IMR-90 (cell line): ENCODE data around the gene AXIN2. TPM values are rescaled to one million over a fixed set of nuclear protein-coding genes. Genes with fewer than 3 reads are reported as not detected.

Source experiments
- ATAC-seq: fragments of 200-7000 bp; cut with Tn5 transposase; 2 replicates; pipeline ENCODE4 v1.9.1; 2020; ENCODE audit warnings: low read depth, mild to moderate bottlenecking, moderate library complexity
- BruUV-seq: library from RNA; stranded (reverse); fragments of 400-500 nt; replicated peaks from 2 replicates; lab custom pipeline; 2021; lab: Mats Ljungman, UMichigan
- CTCF ChIA-PET: fragments of 300-600 bp; formaldehyde crosslinking; extraction: SDS; loops from one replicate; lab custom pipeline; 2021; ENCODE audit warnings: antibody characterized with exemption; lab: Yijun Ruan, JAX
- POLR2A ChIA-PET: fragments of 300-600 bp; sonication (Branson Sonifier 250); formaldehyde crosslinking; loops from one replicate; lab custom pipeline; 2022; ENCODE audit warnings: antibody characterized with exemption; ENCODE audit not compliant: unreplicated experiment; lab: Charles Lee
- DNase-seq: peaks from one replicate; pipeline ENCODE4 v3.0.0; 2013
- H2AFZ ChIP-seq: replicated peaks from 2 replicates; pipeline ENCODE3; 2013; ENCODE audit warnings: low read length, mild to moderate bottlenecking; ENCODE audit not compliant: poor library complexity
- H2AK5ac ChIP-seq: 2 replicates; pipeline ENCODE4 v1.6.1; 2013; ENCODE audit warnings: low read depth, low read length, inconsistent platforms
- H2AK9ac ChIP-seq: replicated peaks from 2 replicates; pipeline ENCODE3; 2013; ENCODE audit warnings: mild to moderate bottlenecking, low read depth, low read length, moderate library complexity; ENCODE audit not compliant: poor library complexity
- H2BK120ac ChIP-seq: 2 replicates; pipeline ENCODE4 v1.6.1; 2013; ENCODE audit warnings: low read depth, low read length, inconsistent platforms
- H2BK15ac ChIP-seq: 3 replicates; pipeline ENCODE4 v1.6.1; 2013; ENCODE audit warnings: low read depth, low read length, inconsistent platforms
- H2BK20ac ChIP-seq: 2 replicates; pipeline ENCODE4 v1.6.1; 2013; ENCODE audit warnings: low read depth, mild to moderate bottlenecking, inconsistent platforms, low read length, moderate library complexity
- H2BK5ac ChIP-seq: 2 replicates; pipeline ENCODE4 v1.6.1; 2013; ENCODE audit warnings: mild to moderate bottlenecking, low read depth, low read length, inconsistent platforms; ENCODE audit not compliant: poor library complexity, severe bottlenecking
- H3K14ac ChIP-seq: replicated peaks from 2 replicates; pipeline ENCODE4 v1.6.1; 2013; ENCODE audit warnings: low read depth, low read length, inconsistent platforms
- H3K18ac ChIP-seq: 2 replicates; pipeline ENCODE4 v1.6.1; 2013; ENCODE audit warnings: low read depth, low read length, control low read depth
- H3K23ac ChIP-seq: 2 replicates; pipeline ENCODE4 v1.6.1; 2013; ENCODE audit warnings: low read depth, low read length, inconsistent platforms
- H3K27ac ChIP-seq: 2 replicates; pipeline ENCODE4 v1.5.1; 2013; ENCODE audit warnings: mild to moderate bottlenecking, control low read depth, low read length; ENCODE audit not compliant: insufficient read depth
- H3K27me3 ChIP-seq: 2 replicates; pipeline ENCODE4 v1.6.1; 2013; ENCODE audit warnings: low read length; ENCODE audit not compliant: control insufficient read depth, insufficient read depth
- H3K36me3 ChIP-seq: 2 replicates; pipeline ENCODE4 v1.6.1; 2013; ENCODE audit warnings: low read length, mixed read lengths; ENCODE audit not compliant: control insufficient read depth, insufficient read depth
- H3K4ac ChIP-seq: 2 replicates; pipeline ENCODE4 v1.6.1; 2013; ENCODE audit warnings: low read depth, low read length, inconsistent platforms
- H3K4me1 ChIP-seq: 2 replicates; pipeline ENCODE4 v1.6.1; 2013; ENCODE audit warnings: low read length, mixed read lengths; ENCODE audit not compliant: control insufficient read depth, insufficient read depth
- H3K4me2 ChIP-seq: 2 replicates; pipeline ENCODE4 v1.6.1; 2013; ENCODE audit warnings: low read depth, mild to moderate bottlenecking, control low read depth, low read length, moderate library complexity
- H3K4me3 ChIP-seq: 2 replicates; pipeline ENCODE4 v1.5.1; 2013; ENCODE audit warnings: low read depth, mild to moderate bottlenecking, control low read depth, low read length, moderate library complexity; ENCODE audit not compliant: insufficient read depth
- H3K56ac ChIP-seq: 2 replicates; pipeline ENCODE4 v1.6.1; 2013; ENCODE audit warnings: low read length, inconsistent platforms; ENCODE audit not compliant: insufficient read depth; ENCODE audit errors: extremely low read depth
- H3K79me1 ChIP-seq, 2 experiments: 2 replicates each; pipeline ENCODE4 v1.6.1; 2013; ENCODE audit warnings: low read length in 2 of 2, inconsistent platforms in 1 of 2, low read depth in 1 of 2
- H3K9ac ChIP-seq: 2 replicates; pipeline ENCODE4 v1.6.1; 2013; ENCODE audit warnings: low read depth, low read length, control low read depth
- H3K9me1 ChIP-seq: 2 replicates; pipeline ENCODE4 v1.6.1; 2013; ENCODE audit warnings: low read length, inconsistent platforms; ENCODE audit not compliant: insufficient read depth
- H3K9me3 ChIP-seq: 2 replicates; pipeline ENCODE4 v1.6.1; 2013; ENCODE audit warnings: low read length; ENCODE audit not compliant: control insufficient read depth, insufficient read depth
- H4K20me1 ChIP-seq: 2 replicates; pipeline ENCODE4 v1.6.1; 2013; ENCODE audit warnings: low read length, inconsistent platforms; ENCODE audit not compliant: insufficient read depth
- H4K5ac ChIP-seq: 2 replicates; pipeline ENCODE4 v1.6.1; 2013; ENCODE audit warnings: mild to moderate bottlenecking, low read depth, low read length, control low read depth
- H4K8ac ChIP-seq, 2 experiments: 2 replicates each; pipeline ENCODE4 v1.6.1; 2013; ENCODE audit warnings: low read depth in 2 of 2, low read length in 2 of 2, control low read depth in 1 of 2, inconsistent platforms in 1 of 2
- H4K91ac ChIP-seq: 2 replicates; pipeline ENCODE4 v1.6.1; 2013; ENCODE audit warnings: low read depth, low read length, inconsistent platforms; ENCODE audit not compliant: insufficient read depth
- BHLHE40 ChIP-seq: fragments of 150-350 bp; IDR thresholded peaks from 2 replicates; pipeline ENCODE4 v1.6.1; 2016; ENCODE audit warnings: mild to moderate bottlenecking, low read depth, low read length
- CEBPB ChIP-seq: IDR thresholded peaks from 2 replicates; pipeline ENCODE4 v1.6.1; 2012; ENCODE audit warnings: low read depth, low read length, improper control_type of control experiment
- CHD1 ChIP-seq: IDR thresholded peaks from 2 replicates; pipeline ENCODE4 v1.6.1; 2012; ENCODE audit warnings: low read depth, low read length, improper control_type of control experiment
- CTCF ChIP-seq: conservative IDR thresholded peaks from 2 replicates; pipeline ENCODE4 v1.5.1; 2012; ENCODE audit warnings: mild to moderate bottlenecking, low read depth, low read length, improper control_type of control experiment
- ELK1 ChIP-seq: fragments of 150-350 bp; IDR thresholded peaks from 2 replicates; pipeline ENCODE4 v1.6.1; 2016; ENCODE audit warnings: low read depth, mild to moderate bottlenecking, low read length, moderate library complexity, borderline replicate concordance
- FOS ChIP-seq: fragments of 150-350 bp; IDR thresholded peaks from 2 replicates; pipeline ENCODE4 v1.6.1; 2016; ENCODE audit warnings: low read depth, low read length
- MAFK ChIP-seq: IDR thresholded peaks from 2 replicates; pipeline ENCODE4 v1.6.1; 2012; ENCODE audit warnings: low read depth, low read length, improper control_type of control experiment
- MAZ ChIP-seq: IDR thresholded peaks from 2 replicates; pipeline ENCODE4 v1.6.1; 2012; ENCODE audit warnings: low read depth, mild to moderate bottlenecking, low read length, improper control_type of control experiment, moderate library complexity, borderline replicate concordance
- MXI1 ChIP-seq: IDR thresholded peaks from 2 replicates; pipeline ENCODE4 v1.6.1; 2012; ENCODE audit warnings: low read depth, mild to moderate bottlenecking, low read length, moderate library complexity, borderline replicate concordance
- NFE2L2 ChIP-seq: fragments of 150-350 bp; IDR thresholded peaks from 2 replicates; pipeline ENCODE4 v1.6.1; 2016; ENCODE audit warnings: low read depth, mild to moderate bottlenecking, low read length
- POLR2A ChIP-seq: IDR thresholded peaks from 2 replicates; pipeline ENCODE4 v1.6.1; 2012; ENCODE audit warnings: mild to moderate bottlenecking, low read depth, low read length
- RAD21 ChIP-seq: IDR thresholded peaks from 2 replicates; pipeline ENCODE4 v1.6.1; 2012; ENCODE audit warnings: low read length, improper control_type of control experiment
- RCOR1 ChIP-seq: IDR thresholded peaks from 2 replicates; pipeline ENCODE4 v1.6.1; 2012; ENCODE audit warnings: mild to moderate bottlenecking, low read length, improper control_type of control experiment; ENCODE audit not compliant: insufficient replicate concordance
- RFX5 ChIP-seq: IDR thresholded peaks from 2 replicates; pipeline ENCODE4 v1.8.0; 2012; ENCODE audit warnings: low read depth, mild to moderate bottlenecking, low read length, moderate library complexity
- SMC3 ChIP-seq: fragments of 150-350 bp; IDR thresholded peaks from 2 replicates; pipeline ENCODE4 v1.6.1; 2016; ENCODE audit warnings: low read depth, mild to moderate bottlenecking, antibody characterized with exemption, low read length, moderate library complexity
- USF2 ChIP-seq: fragments of 150-350 bp; IDR thresholded peaks from 2 replicates; pipeline ENCODE4 v1.6.1; 2017; ENCODE audit warnings: mild to moderate bottlenecking, antibody characterized with exemption, low read length, low read depth
- WGBS, 2 experiments: methylation state at CpG; one replicate each; pipeline versions ENCODE4 v1.1.5 to v1.1.7; 2013; ENCODE audit warnings: missing lambda C conversion rate in 2 of 2; ENCODE audit not compliant: insufficient read length in 1 of 2; ENCODE audit errors: extremely low coverage in 2 of 2; 5-methylcytosine and 5-hydroxymethylcytosine counted together
- dilution Hi-C: fragments of 300-500 bp; cut with HindIII; formaldehyde crosslinking; loops from one replicate; pipeline ENCODE4 v1.14.3; 2018; ENCODE audit warnings: low sequenced_read_pairs; ENCODE audit not compliant: unreplicated experiment
- in situ Hi-C: fragments of 300-500 bp; cut with MboI; formaldehyde crosslinking; loops from 3 replicates; pipeline ENCODE4 v1.14.3; 2019; ENCODE audit warnings: low sequenced_read_pairs, inconsistent platforms, mixed read lengths
- intact Hi-C: fragments of 100-400 bp; cut with micrococcal nuclease; formaldehyde crosslinking; loops from 2 replicates; pipeline ENCODE4 v1.10.0; 2022
- polyA plus RNA-seq, 3 experiments: library from polyadenylated mRNA; depleted of rRNA; stranded (reverse); fragments of >200 nt; gene quantifications; 2 replicates each; pipeline ENCODE4 v1.2.3, GENCODE V29; 2012; ENCODE audit warnings: low replicate concordance in 1 of 3
- total RNA-seq: library from RNA; depleted of rRNA; stranded (reverse); fragments of >200 nt; gene quantifications from 2 replicates; pipeline ENCODE4 v1.2.3, GENCODE V29; 2012

Gene AXIN2
- total and polyA plus RNA-seq, 2 of the 4 experiments (the other 2 are of a cell fraction), result 0.91 to 1.8 TPM

- TF ChIP-seq USF2 (no peak), RFX5 (no peak), RCOR1 (no peak), CEBPB (no peak), BHLHE40 (no peak), ELK1 (no peak), SMC3 (no peak), NFE2L2 (no peak), CTCF (no peak), CHD1 (no peak), MAZ (no peak), RAD21 (no peak), FOS (no peak), POLR2A (no peak), MAFK (no peak), MXI1 (no peak)
- no peak overlapping the region for H2BK20ac ChIP-seq
- H3K4me1 ChIP-seq, result no peaks in the 10 kb centered on the region
- H3K36me3 ChIP-seq, result no peaks in the 10 kb centered on the region
- no peak overlapping the region for H4K8ac ChIP-seq
- intact Hi-C loops (no loop called here), in situ Hi-C loops (no loop called here), dilution Hi-C loops (no loop called here)
- H2BK120ac ChIP-seq, result no peak overlapping the region
- H2AK5ac ChIP-seq, result no peak overlapping the region
- no peaks in the 10 kb centered on the region for H3K9me3 ChIP-seq
- BruUV-seq, result no TSS peak
- no peak overlapping the region for H4K91ac ChIP-seq
- no peak overlapping the region for H3K9ac ChIP-seq
- H3K4me2 ChIP-seq, result no peak overlapping the region
- no CpG with 5 or more reads among the region's 3 CpGs for WGBS, 2 experiments
- H2AK9ac ChIP-seq, result no peak overlapping the region
- no peak overlapping the region for H3K18ac ChIP-seq
- no peak for DNase-seq
- H3K79me1 ChIP-seq, result no peaks in the 10 kb centered on the region
- H3K27ac ChIP-seq, result no peak overlapping the region
- no peak overlapping the region for H3K56ac ChIP-seq
- no peak for ATAC-seq
- H3K4me3 ChIP-seq, result no peak overlapping the region
- H3K14ac ChIP-seq, result no peak overlapping the region
- no peaks in the 10 kb centered on the region for H4K20me1 ChIP-seq
- no peak overlapping the region for H3K4ac ChIP-seq
- H3K23ac ChIP-seq, result no peak overlapping the region
- no peak overlapping the region for H2BK15ac ChIP-seq
- CTCF ChIA-PET, result no interaction called here
- H2BK5ac ChIP-seq, result no peak overlapping the region
- POLR2A ChIA-PET, result no interaction called here
- no peak overlapping the region for H4K5ac ChIP-seq
- H3K27me3 ChIP-seq, result peaks cover 12% of the 10 kb centered on the region
- H2AFZ ChIP-seq, result no peak overlapping the region
- no peaks in the 10 kb centered on the region for H3K9me1 ChIP-seq
These were observed 79.2 kb downstream of the AXIN2 start for GRCh38 chr17:65482201-65482600.
